Stimulated activated naive B cell treated with anti-CD40 and anti-IgM and Interleukin-4, amounts not matched to agents 10 μg/mL and 1 μg/mL and 100 μg/mL, for 72 hours (primary cell): ENCODE measurements around the gene CRYBA2.

ENCODE experiments used
- ATAC-seq, 2 donors: fragments of 150-1000 bp; cut with Tn5 transposase; replicated peaks; 2 replicates each; pipeline ENCODE4 v1.10.0; 2021; ENCODE audit warnings: moderate library complexity in 1 of 2
- DNase-seq: peaks from one replicate; pipeline ENCODE4 v3.0.0; 2021
- H3K27ac Mint-ChIP-seq: one replicate; pipeline ENCODE4 v1.8.0; 2022; ENCODE audit warnings: mild to moderate bottlenecking, mixed read lengths
- H3K27me3 Mint-ChIP-seq, 2 donors: one replicate each; pipeline ENCODE4 v1.8.0; 2022; ENCODE audit warnings: mixed read lengths in 2 of 2
- H3K36me3 Mint-ChIP-seq, 2 donors: one replicate each; pipeline ENCODE4 v1.8.0; 2022; ENCODE audit warnings: mixed read lengths in 2 of 2, mild to moderate bottlenecking in 1 of 2
- H3K4me1 Mint-ChIP-seq, 2 donors: one replicate each; pipeline ENCODE4 v1.8.0; 2022; ENCODE audit warnings: mixed read lengths in 2 of 2, mild to moderate bottlenecking in 1 of 2
- H3K4me3 Mint-ChIP-seq, 2 donors: one replicate each; pipeline ENCODE4 v1.8.0; 2022; ENCODE audit warnings: mild to moderate bottlenecking in 2 of 2, mixed read lengths in 2 of 2, moderate library complexity in 1 of 2
- H3K9me3 Mint-ChIP-seq, 2 donors: one replicate each; pipeline ENCODE4 v1.8.0; 2022; ENCODE audit warnings: mixed read lengths in 2 of 2, mild to moderate bottlenecking in 1 of 2

CRYBA2 gene

DNA sequence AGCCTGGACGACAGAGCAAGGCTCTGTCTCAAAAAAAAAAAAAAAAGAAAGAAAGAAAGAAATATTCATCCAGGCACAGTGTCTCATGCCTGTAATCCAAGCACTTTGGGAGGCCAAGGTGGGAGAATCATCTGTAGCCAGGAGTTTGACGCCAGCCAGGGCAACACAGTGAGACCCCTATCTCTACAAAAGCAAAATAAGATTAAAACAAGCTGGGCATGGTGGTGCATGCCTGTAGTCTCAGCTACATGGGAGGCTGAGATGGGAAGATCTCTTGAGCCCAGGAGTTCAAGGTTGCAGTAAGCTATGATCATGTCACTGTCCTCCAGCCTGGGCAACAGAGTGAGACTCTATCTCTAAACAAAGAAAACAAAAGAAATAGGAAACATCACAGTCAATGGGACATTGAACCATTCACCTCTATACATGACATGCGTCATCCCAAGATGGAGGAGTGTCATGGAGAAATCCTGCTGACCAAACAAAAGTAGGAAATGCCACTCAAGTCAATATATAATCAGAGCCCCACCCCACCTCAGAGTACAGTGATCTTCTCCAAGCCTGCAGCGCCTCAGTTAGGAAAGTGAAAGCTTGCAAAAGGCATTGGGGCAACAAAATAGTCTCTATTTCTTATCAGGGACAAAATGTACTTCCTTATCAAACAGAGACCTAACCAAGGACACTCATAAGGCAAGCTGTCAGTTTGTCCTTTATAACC, 18.0 kb downstream of the CRYBA2 start:
- Mint-ChIP-seq H3K27me3 (peaks cover 52 to 70% of the 10 kb centered on the region in 2 donors), H3K4me3 (no peak overlapping the region), H3K9me3 (no peaks in the 10 kb centered on the region), H3K27ac (no peak overlapping the region), H3K4me1 (peaks cover 5 to 9% of the 10 kb centered on the region in 2 donors), H3K36me3 (peaks cover 0 to 2% of the 10 kb centered on the region in 2 donors)
- ATAC-seq = no peak
- no peak for DNase-seq

- Mint-ChIP-seq H3K9me3 (peaks cover 0 to 2% of the 10 kb centered on the region in 2 donors), H3K27me3 (peaks cover 57 to 65% of the 10 kb centered on the region in 2 donors)
- DNase-seq = no peak
Observed at GRCh38 chr2:218970894-218971293, 22.3 kb downstream of the CRYBA2 start.

GRCh38 chr2:218964041-218964771, 29.0 kb downstream of the CRYBA2 start:
- DNase-seq (no peak), ATAC-seq (no peak)
- Mint-ChIP-seq H3K9me3 (peaks cover 0 to 3% of the 10 kb centered on the region in 2 donors), H3K27ac (no peak overlapping the region), H3K27me3 (peaks cover 55 to 86% of the 10 kb centered on the region in 2 donors), H3K4me1 (peaks cover 10 to 26% of the 10 kb centered on the region in 2 donors), H3K4me3 (no peak overlapping the region), H3K36me3 (peaks cover 0 to 5% of the 10 kb centered on the region in 2 donors)

More at GRCh38 chr2:218970894-218971293, 22.3 kb downstream of the CRYBA2 start:
- no peaks in the 10 kb centered on the region for H3K4me1 Mint-ChIP-seq
- no peak for ATAC-seq
- H3K27ac Mint-ChIP-seq = no peak overlapping the region
- no peaks in the 10 kb centered on the region for H3K36me3 Mint-ChIP-seq
- H3K4me3 Mint-ChIP-seq = no peak overlapping the region

GRCh38 chr2:218963601-218964000, 29.6 kb downstream of the CRYBA2 start:
- H3K4me1 Mint-ChIP-seq = peaks cover 12 to 30% of the 10 kb centered on the region in 2 donors
- peaks cover 0 to 3% of the 10 kb centered on the region in 2 donors for H3K9me3 Mint-ChIP-seq
- DNase-seq (no peak), ATAC-seq (no peak)
- H3K27ac Mint-ChIP-seq = no peak overlapping the region
- no peak overlapping the region for H3K4me3 Mint-ChIP-seq
- peaks cover 57 to 86% of the 10 kb centered on the region in 2 donors for H3K27me3 Mint-ChIP-seq
- peaks cover 0 to 5% of the 10 kb centered on the region in 2 donors for H3K36me3 Mint-ChIP-seq

- Mint-ChIP-seq H3K36me3 (peaks cover 0 to 5% of the 10 kb centered on the region in 2 donors), H3K4me3 (no peak overlapping the region), H3K27me3 (peaks cover 60 to 89% of the 10 kb centered on the region in 2 donors), H3K9me3 (peaks cover 0 to 3% of the 10 kb centered on the region in 2 donors), H3K4me1 (peaks cover 12 to 30% of the 10 kb centered on the region in 2 donors), H3K27ac (no peak overlapping the region)
- no peak for ATAC-seq
- DNase-seq = no peak
Observed at GRCh38 chr2:218962859-218963492, 30.2 kb downstream of the CRYBA2 start.

DNA sequence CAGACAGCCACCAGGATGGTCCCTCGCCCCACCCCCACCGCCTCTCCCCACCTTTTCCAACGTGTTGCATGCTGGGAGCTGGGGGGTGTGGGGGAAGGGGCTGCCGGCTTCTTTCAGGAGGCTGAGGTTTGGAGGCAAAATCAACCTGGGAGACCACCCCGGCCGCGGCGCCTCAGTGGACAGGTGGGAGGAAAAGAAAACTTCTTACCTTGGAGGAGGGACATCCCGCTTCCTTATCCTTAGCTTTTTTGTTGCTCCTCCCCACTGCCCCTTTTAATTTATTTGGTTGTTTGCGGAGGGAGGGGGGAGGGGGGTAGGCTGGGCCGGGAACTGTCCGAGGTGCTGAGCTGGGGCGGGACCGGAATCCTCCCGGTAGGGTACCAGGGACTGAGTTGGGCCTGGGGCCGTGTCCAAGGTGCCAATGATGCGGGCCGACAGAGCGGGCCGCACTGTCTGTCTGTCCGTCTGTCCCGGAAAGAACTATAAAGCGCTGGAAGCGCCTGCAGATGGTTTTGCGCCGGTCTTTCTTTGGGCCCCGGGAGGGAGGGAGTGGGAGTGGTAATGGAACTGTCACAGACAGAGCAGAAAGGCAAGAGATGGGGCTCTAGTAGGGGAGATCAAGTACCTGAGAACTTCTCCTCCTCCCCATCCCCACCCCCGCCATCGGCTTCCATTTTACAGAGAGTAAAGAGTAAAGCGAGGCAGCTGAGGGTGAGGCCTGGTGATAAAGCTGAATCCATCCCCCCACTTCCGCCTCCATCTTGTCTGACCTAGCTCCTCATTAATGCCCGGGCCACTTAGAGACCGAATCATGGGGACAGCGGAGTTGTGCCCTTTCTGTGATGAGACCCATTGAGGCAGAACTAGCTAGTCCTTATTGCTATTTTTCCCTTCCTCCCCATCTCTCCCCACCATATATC, 31.3 kb downstream of the CRYBA2 start:
- H3K4me3 Mint-ChIP-seq = no peak overlapping the region
- ATAC-seq = no peak

GRCh38 chr2:218961229-218961628, 32.0 kb downstream of the CRYBA2 start:
- DNase-seq = no peak
- peak overlapping the region; percentile 2 for H3K27ac Mint-ChIP-seq
- peaks cover 0 to 5% of the 10 kb centered on the region in 2 donors for H3K36me3 Mint-ChIP-seq

More for the DNA sequence above, 31.3 kb downstream of the CRYBA2 start:
- peaks cover 0 to 3% of the 10 kb centered on the region in 2 donors for H3K9me3 Mint-ChIP-seq
- DNase-seq = no peak
- H3K27me3 Mint-ChIP-seq = peaks cover 67 to 92% of the 10 kb centered on the region in 2 donors
- H3K4me1 Mint-ChIP-seq = peaks cover 12 to 30% of the 10 kb centered on the region in 2 donors
- peaks cover 0 to 5% of the 10 kb centered on the region in 2 donors for H3K36me3 Mint-ChIP-seq
- H3K27ac Mint-ChIP-seq = no peak overlapping the region

GRCh38 chr2:218960309-218961165, 32.7 kb downstream of the CRYBA2 start:
- DNase-seq = no peak
- Mint-ChIP-seq H3K36me3 (peaks cover 0 to 5% of the 10 kb centered on the region in 2 donors), H3K9me3 (peaks cover 0 to 3% of the 10 kb centered on the region in 2 donors), H3K27me3 (peaks cover 61 to 91% of the 10 kb centered on the region in 2 donors), H3K27ac (peak overlapping the region; percentile 79), H3K4me1 (peaks cover 12 to 30% of the 10 kb centered on the region in 2 donors), H3K4me3 (peak overlapping the region; percentile 62 to 68)
- no peak for ATAC-seq

More at GRCh38 chr2:218961229-218961628, 32.0 kb downstream of the CRYBA2 start:
- H3K27me3 Mint-ChIP-seq = peaks cover 61 to 92% of the 10 kb centered on the region in 2 donors
- ATAC-seq = no peak
- peaks cover 12 to 30% of the 10 kb centered on the region in 2 donors for H3K4me1 Mint-ChIP-seq
- H3K4me3 Mint-ChIP-seq = peak overlapping the region; percentile 52 to 55
- peaks cover 0 to 3% of the 10 kb centered on the region in 2 donors for H3K9me3 Mint-ChIP-seq

- Mint-ChIP-seq H3K4me1 (peaks cover 12 to 30% of the 10 kb centered on the region in 2 donors), H3K4me3 (peak overlapping the region; percentile 7 to 73), H3K27ac (no peak overlapping the region), H3K9me3 (peaks cover 0 to 3% of the 10 kb centered on the region in 2 donors), H3K27me3 (peaks cover 67 to 91% of the 10 kb centered on the region in 2 donors), H3K36me3 (peaks cover 0 to 5% of the 10 kb centered on the region in 2 donors)
- no peak for DNase-seq
- ATAC-seq = no peak
Observed at GRCh38 chr2:218959761-218960308, 33.4 kb downstream of the CRYBA2 start.

DNA sequence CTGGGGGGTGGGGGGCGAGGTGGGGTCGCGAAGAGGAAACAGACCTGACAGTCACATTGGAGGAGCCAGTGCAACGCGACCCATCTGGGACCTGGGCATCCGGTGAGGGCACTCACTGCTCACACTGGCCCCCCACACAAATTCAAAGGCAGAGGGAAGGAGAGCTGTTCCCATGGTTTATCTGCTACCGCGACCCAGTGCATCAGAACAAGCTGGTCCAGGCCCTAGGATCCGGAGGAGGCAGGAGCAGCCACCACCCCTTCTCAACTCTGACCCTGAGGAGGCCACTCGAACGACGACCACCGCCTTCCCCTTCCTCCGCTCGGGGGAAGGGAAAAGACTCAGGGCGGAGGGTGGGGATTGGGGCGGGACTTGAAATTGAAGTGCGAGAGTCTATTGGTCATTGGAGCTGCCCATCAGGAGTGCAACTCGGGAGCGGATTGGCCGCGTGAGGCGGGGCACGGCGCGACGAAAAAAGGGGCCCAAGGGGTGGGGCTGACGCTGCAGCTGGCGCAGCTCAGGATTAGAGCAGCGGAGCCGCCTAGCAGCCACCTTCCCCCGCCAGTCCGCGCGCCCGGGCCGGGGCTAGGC, 34.0 kb downstream of the CRYBA2 start, which contains the start of gene CDK5R2:
CDK5R2 (plus strand) TSS at position 526 of the 591 bp plus-strand sequence. CDS start 155 bp downstream, outside the sequence.
- Mint-ChIP-seq H3K36me3 (peaks cover 0 to 5% of the 10 kb centered on the region in 2 donors), H3K9me3 (peaks cover 0 to 3% of the 10 kb centered on the region in 2 donors), H3K27ac (peak within 1 kb of the TSS; percentile 79), H3K27me3 (peaks cover 70 to 91% of the 10 kb centered on the region in 2 donors), H3K4me3 (peak within 1 kb of the TSS; percentile 73 to 78), H3K4me1 (peaks cover 12 to 30% of the 10 kb centered on the region in 2 donors)
- peak; percentile 79 for DNase-seq
- peak; percentile 97 for ATAC-seq

DNA sequence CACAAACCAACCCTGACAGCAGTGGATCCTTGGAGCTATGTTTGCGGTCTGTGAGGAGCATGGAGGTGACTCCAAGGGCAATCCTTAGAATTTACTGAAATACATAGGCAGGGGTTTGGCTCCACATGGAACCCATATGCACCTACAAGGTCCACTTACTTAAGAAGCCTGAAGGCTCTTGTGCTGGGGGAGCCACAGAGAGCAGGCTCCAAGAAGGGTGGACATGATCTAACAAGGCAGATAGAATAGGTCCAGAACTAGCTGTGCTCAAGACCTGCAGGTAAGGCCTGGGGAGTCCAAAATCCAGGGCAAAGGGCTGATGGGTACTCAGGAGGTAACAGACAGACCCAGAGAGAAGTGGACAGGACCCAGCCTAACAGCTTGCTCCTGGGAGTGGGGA, 34.9 kb downstream of the CRYBA2 start:
- DNase-seq = no peak
- no peak overlapping the region for H3K27ac Mint-ChIP-seq
- ATAC-seq = no peak
- H3K36me3 Mint-ChIP-seq = peaks cover 0 to 2% of the 10 kb centered on the region in 2 donors
- no peak overlapping the region for H3K4me3 Mint-ChIP-seq
- H3K4me1 Mint-ChIP-seq = peaks cover 10 to 22% of the 10 kb centered on the region in 2 donors
- peaks cover 65 to 91% of the 10 kb centered on the region in 2 donors for H3K27me3 Mint-ChIP-seq
- H3K9me3 Mint-ChIP-seq = no peaks in the 10 kb centered on the region

DNA sequence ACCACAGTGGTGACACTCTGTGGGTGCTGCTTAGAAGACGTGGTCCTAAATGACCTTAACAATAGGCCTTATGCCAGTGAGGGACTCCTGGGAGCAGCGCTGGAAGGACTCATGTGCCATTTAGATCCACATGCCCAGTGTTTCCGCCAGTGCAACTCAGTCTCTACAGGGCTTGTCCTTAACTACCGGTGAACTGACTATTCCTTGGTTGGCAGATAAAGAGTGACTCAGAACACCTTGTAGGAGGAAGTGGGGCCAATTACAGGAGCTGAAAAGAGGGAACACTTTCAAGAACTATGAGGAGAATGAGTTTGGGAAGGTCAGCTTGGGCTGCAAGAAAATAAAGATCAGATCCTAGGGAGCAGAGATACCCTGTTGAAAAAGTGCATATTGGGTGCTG, 35.6 kb downstream of the CRYBA2 start:
- ATAC-seq = no peak
- Mint-ChIP-seq H3K4me1 (peaks cover 10 to 20% of the 10 kb centered on the region in 2 donors), H3K4me3 (peak overlapping the region in 1 of 2 donors; percentile 33), H3K27me3 (peaks cover 65 to 91% of the 10 kb centered on the region in 2 donors), H3K27ac (no peak overlapping the region), H3K36me3 (peaks cover 0 to 2% of the 10 kb centered on the region in 2 donors), H3K9me3 (no peaks in the 10 kb centered on the region)
- DNase-seq = no peak
